ENCODE data around the gene NEMP1. TPM values are rescaled to one million over a fixed set of nuclear protein-coding genes. Genes with fewer than 3 reads are reported as not detected.
"Not testable (repeated sequence)": the region's sequence is repeated elsewhere in the genome, so short reads cannot be mapped to it uniquely, and the experiment has no call there.

NEMP1 gene
- total RNA-seq, 2 experiments from 2014 or later = 52.9 to 59.6 TPM

- Mint-ChIP-seq H3K4me1 (peaks cover 35% of the 10 kb centered on the region), H3K27me3 (no peaks in the 10 kb centered on the region), H3K4me3 (peak overlapping the region; percentile 81), H3K9me3 (no peaks in the 10 kb centered on the region), H3K27ac (peak overlapping the region; percentile 94), H3K36me3 (peaks cover 4% of the 10 kb centered on the region)
- POLR2A ChIA-PET = interaction anchor here (8.8 to 16.0 kb wide), 2 partner anchors 11 to 24 kb away, joined by 166 to 225 read pairs; partner anchors contain the start of genes NEMP1 and STAT6
- ATAC-seq (ENCODE audit: low read depth) = no peak
- no peak for DNase-seq
Measured at GRCh38 chr12:57085999-57086492, 7.5 kb upstream of the NEMP1 start.

GRCh38 chr12:57080855-57081254 lies 2.3 kb upstream of the NEMP1 start:
- Mint-ChIP-seq H3K4me3 (no peak overlapping the region), H3K4me1 (peaks cover 26% of the 10 kb centered on the region), H3K9me3 (no peaks in the 10 kb centered on the region), H3K27me3 (no peaks in the 10 kb centered on the region), H3K36me3 (peaks cover 5% of the 10 kb centered on the region), H3K27ac (no peak overlapping the region)
- DNase-seq (no peak), ATAC-seq (ENCODE audit: low read depth) (no peak)
- POLR2A ChIA-PET = interaction anchor here (4.9 to 14.2 kb wide), 2 partner anchors 13 to 30 kb away, joined by 84 to 225 read pairs; partner anchors contain the start of genes NAB2 and STAT6

- Mint-ChIP-seq H3K4me1 (peaks cover 16% of the 10 kb centered on the region), H3K27me3 (no peaks in the 10 kb centered on the region), H3K27ac (peak overlapping the region; percentile 60), H3K9me3 (no peaks in the 10 kb centered on the region), H3K4me3 (peak overlapping the region; percentile 98), H3K36me3 (peaks cover 5% of the 10 kb centered on the region)
- DNase-seq = no peak
- ATAC-seq (ENCODE audit: low read depth) = no peak
- POLR2A ChIA-PET = interaction anchor here (1.0 to 14.2 kb wide), 6 partner anchors 9 to 354 kb away, joined by 5 to 225 read pairs (median 11); partner anchors contain the start of genes NAB2, NACA and STAT6
Measured at GRCh38 chr12:57079821-57080220, 1.2 kb upstream of the NEMP1 start.

- Mint-ChIP-seq H3K36me3 (peaks cover 20% of the 10 kb centered on the region), H3K4me1 (peaks cover 30% of the 10 kb centered on the region)
- H3K27me3 Mint-ChIP-seq; H3K4me3 Mint-ChIP-seq; ATAC-seq (ENCODE audit: low read depth); DNase-seq; H3K27ac Mint-ChIP-seq; H3K9me3 Mint-ChIP-seq: not testable (repeated sequence)
- POLR2A ChIA-PET = interaction anchor here (0.6 to 14.2 kb wide), 4 partner anchors 20 to 349 kb away, joined by 3 to 225 read pairs (median 62); partner anchors contain the start of genes LRP1, NAB2, NACA and STAT6
Measured at GRCh38 chr12:57073566-57074450, 4.8 kb downstream of the NEMP1 start.

- H3K27ac Mint-ChIP-seq = no peak overlapping the region
- no peaks in the 10 kb centered on the region for H3K27me3 Mint-ChIP-seq
- H3K4me1 Mint-ChIP-seq = peaks cover 32% of the 10 kb centered on the region
- no peak for ATAC-seq (ENCODE audit: low read depth)
- H3K9me3 Mint-ChIP-seq = peaks cover 1% of the 10 kb centered on the region
- no peak for DNase-seq
- peaks cover 23% of the 10 kb centered on the region for H3K36me3 Mint-ChIP-seq
- POLR2A ChIA-PET = interaction anchor here (0.7 to 14.2 kb wide), 3 partner anchors 10 to 38 kb away, joined by 3 to 225 read pairs (median 122); partner anchors contain the start of genes NAB2 and STAT6
- H3K4me3 Mint-ChIP-seq = no peak overlapping the region
Measured at GRCh38 chr12:57072661-57073060, 5.9 kb downstream of the NEMP1 start.

- ATAC-seq (ENCODE audit: low read depth) (peak; percentile 96), DNase-seq (no peak)
- H3K27ac Mint-ChIP-seq = peak overlapping the region; percentile 85
- peak overlapping the region; percentile 28 for H3K4me3 Mint-ChIP-seq
- POLR2A ChIA-PET = interaction anchor here (0.5 to 14.2 kb wide), 9 partner anchors 8 to 79 kb away, joined by 3 to 225 read pairs (median 4); partner anchors contain the start of genes NAB2, NEMP1 and STAT6
- H3K4me1 Mint-ChIP-seq = peaks cover 39% of the 10 kb centered on the region
- H3K27me3 Mint-ChIP-seq = no peaks in the 10 kb centered on the region
- H3K36me3 Mint-ChIP-seq = peaks cover 37% of the 10 kb centered on the region
- peaks cover 1% of the 10 kb centered on the region for H3K9me3 Mint-ChIP-seq
Measured at GRCh38 chr12:57069523-57069922, 9.1 kb downstream of the NEMP1 start.

- no peaks in the 10 kb centered on the region for H3K27me3 Mint-ChIP-seq
- H3K4me1 Mint-ChIP-seq = peaks cover 44% of the 10 kb centered on the region
- no peak for ATAC-seq (ENCODE audit: low read depth)
- H3K36me3 Mint-ChIP-seq = peaks cover 36% of the 10 kb centered on the region
- H3K9me3 Mint-ChIP-seq = peaks cover 1% of the 10 kb centered on the region
- DNase-seq = no peak
- H3K27ac Mint-ChIP-seq = peak overlapping the region; percentile 72
- no peak overlapping the region for H3K4me3 Mint-ChIP-seq
- POLR2A ChIA-PET = interaction anchor here (1.2 to 3.0 kb wide), 5 partner anchors 19 to 58 kb away, joined by 3 to 22 read pairs (median 4); partner anchors contain the start of genes NAB2 and STAT6
Measured at GRCh38 chr12:57066245-57066644, 12.3 kb downstream of the NEMP1 start.

GRCh38 chr12:57063991-57064685 lies 14.5 kb downstream of the NEMP1 start:
- DNase-seq = no peak
- Mint-ChIP-seq H3K4me1 (peaks cover 27% of the 10 kb centered on the region), H3K27ac (peak overlapping the region; percentile 91), H3K4me3 (peak overlapping the region; percentile 70), H3K36me3 (peaks cover 39% of the 10 kb centered on the region), H3K27me3 (no peaks in the 10 kb centered on the region), H3K9me3 (peaks cover 1% of the 10 kb centered on the region)
- POLR2A ChIA-PET = interaction anchor here (0.6 to 3.0 kb wide), 2 partner anchors 15 to 47 kb away, joined by 3 to 22 read pairs; partner anchors contain the start of genes NEMP1 and STAT6
- peak; percentile 89 for ATAC-seq (ENCODE audit: low read depth)

GRCh38 chr12:57058454-57058853 lies 20.1 kb downstream of the NEMP1 start:
- Mint-ChIP-seq H3K4me3 (no peak overlapping the region), H3K27ac (peak overlapping the region; percentile 6), H3K4me1 (peaks cover 14% of the 10 kb centered on the region), H3K27me3 (no peaks in the 10 kb centered on the region), H3K36me3 (peaks cover 44% of the 10 kb centered on the region), H3K9me3 (peaks cover 3% of the 10 kb centered on the region)
- no peak for DNase-seq
- ATAC-seq (ENCODE audit: low read depth) = no peak
- POLR2A ChIA-PET = no interaction called here

- Mint-ChIP-seq H3K36me3 (peaks cover 46% of the 10 kb centered on the region), H3K4me1 (peaks cover 10% of the 10 kb centered on the region), H3K4me3 (no peak overlapping the region), H3K27me3 (no peaks in the 10 kb centered on the region), H3K9me3 (peaks cover 3% of the 10 kb centered on the region), H3K27ac (no peak overlapping the region)
- POLR2A ChIA-PET = interaction anchor here (0.7 to 1.0 kb wide), 2 partner anchors 39 to 54 kb away, joined by 3 read pairs; partner anchors contain the start of gene STAT6
- no peak for ATAC-seq (ENCODE audit: low read depth)
- no peak for DNase-seq
Measured at GRCh38 chr12:57057067-57057751, 21.4 kb downstream of the NEMP1 start.

GRCh38 chr12:57055824-57056223 lies 22.8 kb downstream of the NEMP1 start:
- Mint-ChIP-seq H3K4me3 (no peak overlapping the region), H3K9me3 (peaks cover 3% of the 10 kb centered on the region), H3K27ac (no peak overlapping the region), H3K27me3 (no peaks in the 10 kb centered on the region), H3K36me3 (peaks cover 44% of the 10 kb centered on the region), H3K4me1 (peaks cover 13% of the 10 kb centered on the region)
- POLR2A ChIA-PET = no interaction called here
- DNase-seq (no peak), ATAC-seq (ENCODE audit: low read depth) (no peak)

- H3K4me1 Mint-ChIP-seq = peaks cover 15% of the 10 kb centered on the region
- H3K36me3 Mint-ChIP-seq = peaks cover 34% of the 10 kb centered on the region
- H3K27me3 Mint-ChIP-seq; DNase-seq; ATAC-seq (ENCODE audit: low read depth); POLR2A ChIA-PET; H3K4me3 Mint-ChIP-seq; H3K27ac Mint-ChIP-seq; H3K9me3 Mint-ChIP-seq: not testable (repeated sequence)
Measured at GRCh38 chr12:57053901-57054300, 24.7 kb downstream of the NEMP1 start.

Data from activated naive CD8-positive, alpha-beta T cell treated with anti-CD3 and anti-CD28 coated beads, Interleukin-2, amount 10 ng/mL, durations not matched to agents 7 days and 5 days (primary cell).